ENCODE results near the gene CHD1. TPM values are rescaled to one million over a fixed set of nuclear protein-coding genes. Genes with fewer than 3 reads are reported as not detected.

Gene CHD1
- total and polyA plus RNA-seq, 2 experiments from 2014 or later, result 11.4 to 47.2 TPM

DNA sequence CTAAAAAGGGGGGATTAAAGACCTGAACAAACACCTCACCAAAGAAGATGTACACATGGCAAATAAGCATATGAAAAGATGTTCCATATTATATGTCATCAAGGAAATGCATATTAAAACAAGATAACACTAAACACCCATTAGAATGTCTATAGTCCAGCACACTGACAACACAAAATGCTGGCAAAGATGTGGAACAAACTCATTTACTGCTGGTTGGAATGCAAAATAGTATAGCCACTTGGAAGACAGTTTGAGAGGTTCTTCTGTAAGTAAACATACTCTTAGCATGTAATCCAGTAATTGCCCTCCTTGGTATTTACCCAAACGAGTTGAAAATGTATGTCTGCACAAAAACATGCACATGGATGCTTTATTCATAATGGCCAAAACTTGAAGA lies 81.8 kb downstream of the CHD1 start:
- no peaks in the 10 kb centered on the region for H3K4me1 ChIP-seq (ENCODE audit: low read depth)
- TF ChIP-seq CTCF (IDR thresholded peaks at IDR 0.05; ENCODE audit: low read depth, low read length), result no peak

DNA sequence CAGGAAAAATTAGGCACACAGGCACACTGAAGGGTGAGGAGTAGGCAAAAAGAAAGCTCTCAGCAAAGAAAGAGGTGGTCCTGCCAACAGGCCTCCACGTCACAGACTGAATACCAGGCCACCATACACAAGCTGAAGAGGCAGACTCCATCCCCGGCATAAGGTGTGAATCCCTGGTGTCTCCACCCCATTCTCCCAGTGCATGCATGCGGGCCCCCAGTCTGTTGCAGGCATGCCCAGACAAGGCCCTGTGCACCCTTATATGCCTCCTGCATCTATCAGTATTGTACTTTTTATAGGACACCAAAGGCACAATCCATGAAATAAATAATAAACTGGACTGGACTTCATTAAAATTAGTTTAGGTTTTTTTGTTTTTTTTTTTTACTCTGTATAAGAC lies 82.3 kb downstream of the CHD1 start:
- Histone ChIP-seq H3K27me3 (no peaks in the 10 kb centered on the region), H3K27ac (no peak overlapping the region), H3K36me3 (no peaks in the 10 kb centered on the region), H3K4me3 (no peak overlapping the region), H3K9me3 (ENCODE audit: low read depth) (no peaks in the 10 kb centered on the region), H3K4me1 (ENCODE audit: low read depth) (no peaks in the 10 kb centered on the region)
- DNase-seq (ENCODE audit: low read depth in 1 of 2, low spot score in 1 of 2), result no peak
- TF ChIP-seq CTCF (IDR thresholded peaks at IDR 0.05; ENCODE audit: low read depth, low read length), result no peak

More for the DNA sequence above, 81.8 kb downstream of the CHD1 start:
- Histone ChIP-seq H3K27ac (no peak overlapping the region), H3K9me3 (ENCODE audit: low read depth) (no peaks in the 10 kb centered on the region), H3K4me3 (no peak overlapping the region), H3K27me3 (no peaks in the 10 kb centered on the region), H3K36me3 (no peaks in the 10 kb centered on the region)
- no peak for DNase-seq (ENCODE audit: low read depth in 1 of 2, low spot score in 1 of 2)

- H3K4me3 ChIP-seq, result no peak overlapping the region
- no peaks in the 10 kb centered on the region for H3K9me3 ChIP-seq (ENCODE audit: low read depth)
- no peaks in the 10 kb centered on the region for H3K27me3 ChIP-seq
- no peaks in the 10 kb centered on the region for H3K36me3 ChIP-seq
- DNase-seq (ENCODE audit: low read depth in 1 of 2, low spot score in 1 of 2), result no peak
- H3K4me1 ChIP-seq (ENCODE audit: low read depth), result no peaks in the 10 kb centered on the region
- TF ChIP-seq CTCF (IDR thresholded peaks at IDR 0.05; ENCODE audit: low read depth, low read length), result no peak
- H3K27ac ChIP-seq, result no peak overlapping the region
Measured at GRCh38 chr5:98845878-98846277, 82.9 kb downstream of the CHD1 start.

- Histone ChIP-seq H3K9me3 (ENCODE audit: low read depth) (no peaks in the 10 kb centered on the region), H3K4me1 (ENCODE audit: low read depth) (no peaks in the 10 kb centered on the region), H3K4me3 (no peak overlapping the region)
Measured at GRCh38 chr5:98844865-98845264, 83.9 kb downstream of the CHD1 start.

GRCh38 chr5:98843481-98843880 lies 85.3 kb downstream of the CHD1 start:
- no peak for DNase-seq (ENCODE audit: low read depth in 1 of 2, low spot score in 1 of 2)
- Histone ChIP-seq H3K27me3 (no peaks in the 10 kb centered on the region), H3K27ac (no peak overlapping the region), H3K4me1 (ENCODE audit: low read depth) (no peaks in the 10 kb centered on the region), H3K36me3 (no peaks in the 10 kb centered on the region), H3K4me3 (no peak overlapping the region), H3K9me3 (ENCODE audit: low read depth) (no peaks in the 10 kb centered on the region)
- TF ChIP-seq CTCF (IDR thresholded peaks at IDR 0.05; ENCODE audit: low read depth, low read length), result no peak

More at GRCh38 chr5:98844865-98845264, 83.9 kb downstream of the CHD1 start:
- H3K36me3 ChIP-seq, result no peaks in the 10 kb centered on the region
- no peak overlapping the region for H3K27ac ChIP-seq
- DNase-seq (ENCODE audit: low read depth in 1 of 2, low spot score in 1 of 2), result no peak
- TF ChIP-seq CTCF (IDR thresholded peaks at IDR 0.05; ENCODE audit: low read depth, low read length), result no peak
- no peaks in the 10 kb centered on the region for H3K27me3 ChIP-seq

GRCh38 chr5:98840946-98841345 lies 87.9 kb downstream of the CHD1 start:
- Histone ChIP-seq H3K4me3 (no peak overlapping the region), H3K36me3 (no peaks in the 10 kb centered on the region), H3K27me3 (no peaks in the 10 kb centered on the region), H3K27ac (no peak overlapping the region), H3K4me1 (ENCODE audit: low read depth) (no peaks in the 10 kb centered on the region), H3K9me3 (ENCODE audit: low read depth) (no peaks in the 10 kb centered on the region)
- peak in 1 of 2 donors; percentile 20 for DNase-seq (ENCODE audit: low read depth in 1 of 2, low spot score in 1 of 2)
- no peak for TF ChIP-seq CTCF (IDR thresholded peaks at IDR 0.05; ENCODE audit: low read depth, low read length)

Measured in cardiac muscle cell (in vitro differentiated cells and primary cell).